ENCODE measurements around the gene PPP1R36.
"Not testable (repeated sequence)": the region's sequence is repeated elsewhere in the genome, so short reads cannot be mapped to it uniquely, and the experiment has no call there.

The PPP1R36 gene

GRCh38 chr14:64520699-64521098 lies 29.1 kb upstream of the PPP1R36 start:
- no peak for DNase-seq

- DNase-seq, result no peak
These were observed 27.0 kb upstream of the PPP1R36 start for GRCh38 chr14:64522591-64523355.

GRCh38 chr14:64525354-64525753 lies 24.4 kb upstream of the PPP1R36 start:
- DNase-seq, result no peak

- DNase-seq, result no peak
These were observed 18.2 kb upstream of the PPP1R36 start for GRCh38 chr14:64531567-64531966.

GRCh38 chr14:64536488-64537245 lies 13.1 kb upstream of the PPP1R36 start:
- DNase-seq, result no peak

GRCh38 chr14:64540208-64541202 lies 9.3 kb upstream of the PPP1R36 start, which contains the start of gene HSPA2:
TSS of gene HSPA2 (plus strand) at chr14:64540741. CDS start at chr14:64540850, 109 bp downstream.
- peak; percentile 89 for DNase-seq

- DNase-seq, result no peak
These were observed 8.3 kb upstream of the PPP1R36 start for GRCh38 chr14:64541261-64541971.

GRCh38 chr14:64541972-64542835 lies 7.6 kb upstream of the PPP1R36 start:
- DNase-seq, result no peak

- no peak for DNase-seq
These were observed 6.9 kb upstream of the PPP1R36 start for GRCh38 chr14:64542836-64543201.

GRCh38 chr14:64544607-64545312 lies 5.0 kb upstream of the PPP1R36 start:
- no peak for DNase-seq

- DNase-seq, result no peak
These were observed 745 bp upstream of the PPP1R36 start for GRCh38 chr14:64549016-64549415.

- no peak for DNase-seq
These were observed 1.0 kb downstream of the PPP1R36 start for GRCh38 chr14:64550621-64551333.

- no peak for DNase-seq
These were observed 4.8 kb downstream of the PPP1R36 start for GRCh38 chr14:64554556-64554955.

GRCh38 chr14:64556526-64556925 lies 6.8 kb downstream of the PPP1R36 start:
- no peak for DNase-seq

GRCh38 chr14:64558216-64558615 lies 8.5 kb downstream of the PPP1R36 start:
- DNase-seq, result not testable (repeated sequence)

GRCh38 chr14:64561631-64562030 lies 11.9 kb downstream of the PPP1R36 start:
- no peak for DNase-seq

- DNase-seq, result no peak
These were observed 12.7 kb downstream of the PPP1R36 start for GRCh38 chr14:64562436-64562835.

GRCh38 chr14:64563696-64564095 lies 13.9 kb downstream of the PPP1R36 start:
- no peak for DNase-seq

- no peak for DNase-seq
These were observed 16.9 kb downstream of the PPP1R36 start for GRCh38 chr14:64566651-64567122.

- no peak for DNase-seq
These were observed 19.4 kb downstream of the PPP1R36 start for GRCh38 chr14:64569138-64569631.
